SK-N-SH treated with all-trans-retinoic acid at 6 μM for 48 hours (cell line): ENCODE measurements around the gene TXK.
A peak's percentile ranks its signal among the peaks of the same experiment; 100 is the strongest.

Experiments used
- ATAC-seq: fragments of 200-7000 bp; cut with Tn5 transposase; 3 replicates; pipeline ENCODE4 v1.9.1; 2020; ENCODE audit warnings: mild to moderate bottlenecking, moderate library complexity
- ARNTL ChIP-seq: fragments of 450-650 bp; formaldehyde crosslinking; IDR thresholded peaks from 2 replicates; pipeline ENCODE4 v1.5.0; 2020; ENCODE audit warnings: low read depth, mild to moderate bottlenecking, moderate library complexity, borderline replicate concordance
- BACH2 ChIP-seq: fragments of 250-450 bp; sonication (Bioruptor Pico); IDR thresholded peaks from 2 replicates; pipeline ENCODE4 v1.9.0; 2021; ENCODE audit warnings: mild to moderate bottlenecking, borderline replicate concordance
- CREB5 ChIP-seq: fragments of 250-450 bp; sonication (Bioruptor Pico); IDR thresholded peaks from 2 replicates; pipeline ENCODE4 v1.5.1; 2020; ENCODE audit warnings: low read depth, mild to moderate bottlenecking, moderate library complexity
- CSDC2 ChIP-seq: fragments of 250-450 bp; sonication (Bioruptor Pico); IDR thresholded peaks from 2 replicates; pipeline ENCODE4 v1.5.0; 2020; ENCODE audit warnings: mild to moderate bottlenecking, moderate library complexity
- CSRNP3 ChIP-seq: fragments of 250-450 bp; sonication (Bioruptor Pico); IDR thresholded peaks from 2 replicates; pipeline ENCODE4 v1.5.1; 2021; ENCODE audit warnings: mild to moderate bottlenecking, moderate library complexity
- ESRRG ChIP-seq: fragments of 250-450 bp; sonication (Bioruptor Pico); IDR thresholded peaks from 2 replicates; pipeline ENCODE4 v1.6.1; 2021; ENCODE audit warnings: mild to moderate bottlenecking
- GLIS3 ChIP-seq: fragments of 250-450 bp; sonication (Bioruptor Pico); IDR thresholded peaks from 2 replicates; pipeline ENCODE4 v1.5.0; 2020; ENCODE audit warnings: mild to moderate bottlenecking, moderate library complexity
- ISL1 ChIP-seq: fragments of 250-450 bp; sonication (Bioruptor Pico); IDR thresholded peaks from 2 replicates; pipeline ENCODE4 v2.1.2; 2022; ENCODE audit warnings: mild to moderate bottlenecking, moderate library complexity
- OSR1 ChIP-seq: fragments of 250-450 bp; sonication (Bioruptor Pico); IDR thresholded peaks from 2 replicates; pipeline ENCODE4 v1.8.0; 2022; ENCODE audit warnings: moderate library complexity, mild to moderate bottlenecking, inconsistent platforms
- PATZ1 ChIP-seq: fragments of 250-450 bp; sonication (Bioruptor Pico); IDR thresholded peaks from 2 replicates; pipeline ENCODE4 v1.8.0; 2020; ENCODE audit warnings: mild to moderate bottlenecking, moderate library complexity, borderline replicate concordance
- POU6F1 ChIP-seq: fragments of 250-450 bp; sonication (Bioruptor Pico); IDR thresholded peaks from 2 replicates; pipeline ENCODE4 v1.8.0; 2021; ENCODE audit warnings: low read depth, mild to moderate bottlenecking, moderate library complexity, borderline replicate concordance
- PPARA ChIP-seq: fragments of 250-450 bp; sonication (Bioruptor Pico); IDR thresholded peaks from 2 replicates; pipeline ENCODE4 v1.5.0; 2020; ENCODE audit warnings: mild to moderate bottlenecking, borderline replicate concordance
- RARB ChIP-seq: fragments of 250-450 bp; sonication (Bioruptor Pico); IDR thresholded peaks from 2 replicates; pipeline ENCODE4 v1.8.0; 2021; ENCODE audit warnings: mild to moderate bottlenecking, moderate library complexity
- SNAI2 ChIP-seq: fragments of 250-450 bp; sonication (Bioruptor Pico); IDR thresholded peaks from 2 replicates; pipeline ENCODE4 v1.5.0; 2020; ENCODE audit warnings: mild to moderate bottlenecking, moderate library complexity
- TCF4 ChIP-seq: fragments of 250-450 bp; sonication (Bioruptor Pico); IDR thresholded peaks from 2 replicates; pipeline ENCODE4 v1.8.0; 2021; ENCODE audit warnings: mild to moderate bottlenecking, moderate library complexity, borderline replicate concordance
- TOX ChIP-seq: fragments of 250-450 bp; sonication (Bioruptor Pico); IDR thresholded peaks from 2 replicates; pipeline ENCODE4 v1.8.0; 2021; ENCODE audit warnings: mild to moderate bottlenecking, moderate library complexity, borderline replicate concordance
- TSHZ2 ChIP-seq: fragments of 250-450 bp; sonication (Bioruptor Pico); IDR thresholded peaks from 2 replicates; pipeline ENCODE4 v1.5.0; 2020; ENCODE audit warnings: mild to moderate bottlenecking, moderate library complexity
- ZNF565 ChIP-seq: fragments of 450-650 bp; formaldehyde crosslinking; conservative IDR thresholded peaks from 2 replicates; pipeline ENCODE4 v1.5.0; 2020; ENCODE audit warnings: low read depth, mild to moderate bottlenecking, moderate library complexity
- ZNF70 ChIP-seq: fragments of 450-650 bp; formaldehyde crosslinking; IDR thresholded peaks from 2 replicates; pipeline ENCODE4 v1.5.0; 2020; ENCODE audit warnings: mild to moderate bottlenecking, moderate library complexity
- ZNF8 ChIP-seq: fragments of 450-650 bp; formaldehyde crosslinking; IDR thresholded peaks from 2 replicates; pipeline ENCODE4 v1.5.0; 2020; ENCODE audit warnings: mild to moderate bottlenecking, moderate library complexity

TXK gene

GRCh38 chr4:48082956-48083355 is 51.1 kb downstream of the TXK start:
- no peak for ATAC-seq
- no peak for TF ChIP-seq TSHZ2 (CRISPR knock-in tag)
- TF ChIP-seq ZNF70 = no peak
- no peak for TF ChIP-seq POU6F1 (CRISPR knock-in tag)
- TF ChIP-seq ISL1 (CRISPR knock-in tag) = no peak
- no peak for TF ChIP-seq ZNF8 (CRISPR knock-in tag)
- no peak for TF ChIP-seq CSDC2 (CRISPR knock-in tag)
- no peak for TF ChIP-seq CREB5 (CRISPR knock-in tag)
- no peak for TF ChIP-seq BACH2
- no peak for TF ChIP-seq RARB
- no peak for TF ChIP-seq TOX (CRISPR knock-in tag)
- TF ChIP-seq ARNTL (CRISPR knock-in tag) = no peak
- TF ChIP-seq CSRNP3 = no peak
- TF ChIP-seq SNAI2 (CRISPR knock-in tag) = no peak
- TF ChIP-seq, all 23 proteins: peak for 0

GRCh38 chr4:48081196-48081595 is 52.9 kb downstream of the TXK start:
- ATAC-seq = peak; percentile 48; the same call in 2 of the 3 replicates

More at GRCh38 chr4:48081196-48081595, 52.9 kb downstream of the TXK start:
- TF ChIP-seq ESRRG (CRISPR knock-in tag) = no peak
- TF ChIP-seq ZNF8 (CRISPR knock-in tag) = no peak
- TF ChIP-seq TOX (CRISPR knock-in tag) = no peak
- TF ChIP-seq PPARA (CRISPR knock-in tag) = no peak
- no peak for TF ChIP-seq ZNF565 (CRISPR knock-in tag)
- no peak for TF ChIP-seq CREB5 (CRISPR knock-in tag)
- TF ChIP-seq ZNF70 = no peak
- TF ChIP-seq GLIS3 (CRISPR knock-in tag) = no peak
- TF ChIP-seq BACH2 = no peak
- no peak for TF ChIP-seq CSRNP3
- no peak for TF ChIP-seq PATZ1 (CRISPR knock-in tag)
- no peak for TF ChIP-seq RARB
- TF ChIP-seq CSDC2 (CRISPR knock-in tag) = no peak
- TF ChIP-seq OSR1 (CRISPR knock-in tag) = no peak
- no peak for TF ChIP-seq SNAI2 (CRISPR knock-in tag)
- TF ChIP-seq TCF4 (CRISPR knock-in tag) = no peak
- TF ChIP-seq ISL1 (CRISPR knock-in tag) = no peak; the same call in 1 of the 2 replicates
